GM12891 (cell line): ENCODE data around the gene CDK6.

Source experiments
- DNase-seq: peaks from one replicate; pipeline ENCODE4 v3.0.0; 2011; ENCODE audit warnings: low spot score; ENCODE audit not compliant: insufficient read length
- FAIRE-seq: peaks from 2 replicates; lab custom pipeline; 2011; peaks lifted over from hg19 to GRCh38; lab: Jason Lieb, UNC
- PAX5 ChIP-seq: IDR thresholded peaks from 2 replicates; pipeline ENCODE4 v1.6.1; 2011; ENCODE audit warnings: low read length, moderate library complexity, mild to moderate bottlenecking; ENCODE audit not compliant: insufficient read depth, severe bottlenecking
- POLR2A ChIP-seq: IDR thresholded peaks from 2 replicates; pipeline ENCODE4 v1.6.1; 2011; ENCODE audit warnings: low read depth, low read length, control low read depth
- POLR2AphosphoS5 ChIP-seq: IDR thresholded peaks from 2 replicates; pipeline ENCODE4 v1.6.1; 2011; ENCODE audit warnings: low read depth, low read length, control low read depth
- POU2F2 ChIP-seq: IDR thresholded peaks from 2 replicates; pipeline ENCODE4 v1.6.1; 2011; ENCODE audit warnings: low read depth, mild to moderate bottlenecking, control low read depth, low read length, moderate library complexity
- SPI1 ChIP-seq: IDR thresholded peaks from 2 replicates; pipeline ENCODE4 v1.6.1; 2011; ENCODE audit warnings: low read depth, low read length, control low read depth
- TAF1 ChIP-seq: IDR thresholded peaks from 2 replicates; pipeline ENCODE4 v1.6.1; 2011; ENCODE audit warnings: low read depth, low read length, control low read depth

CDK6 gene

GRCh38 chr7:92835851-92836488, 403 bp downstream of the CDK6 start:
- DNase-seq (peak; percentile 9), FAIRE-seq (peak; percentile 48)
- TF ChIP-seq TAF1 (no peak), POLR2AphosphoS5 (no peak), SPI1 (peak; percentile 24; the same call in 1 of the 2 replicates), POLR2A (no peak; the same call in 1 of the 2 replicates)

GRCh38 chr7:92835261-92835850, 1.0 kb downstream of the CDK6 start:
- FAIRE-seq, result no peak
- TF ChIP-seq POLR2A (no peak), PAX5 (peak; percentile 2), TAF1 (0 out of 2 replicates have a peak, but pooled peaks have one; percentile 59), POU2F2 (no peak), SPI1 (peak; percentile 31; the same call in 1 of the 2 replicates), POLR2AphosphoS5 (no peak)
- DNase-seq, result peak; percentile 28

GRCh38 chr7:92834507-92835260, 1.7 kb downstream of the CDK6 start:
- FAIRE-seq (no peak), DNase-seq (no peak)
- TF ChIP-seq PAX5 (no peak), SPI1 (no peak), POU2F2 (no peak; the same call in 1 of the 2 replicates)

GRCh38 chr7:92833766-92834506, 2.4 kb downstream of the CDK6 start:
- FAIRE-seq (peak; percentile 88), DNase-seq (no peak)
- TF ChIP-seq POLR2AphosphoS5 (peak; percentile 55; the same call in 1 of the 2 replicates), TAF1 (no peak)

- TF ChIP-seq POLR2A, result no peak
- 0 out of 2 replicates have a peak, but pooled peaks have one; percentile 46 for TF ChIP-seq TAF1
- DNase-seq (no peak), FAIRE-seq (peak; percentile 96)
These were observed 3.2 kb downstream of the CDK6 start for GRCh38 chr7:92833024-92833765.

- TF ChIP-seq POU2F2 (no peak), SPI1 (no peak), POLR2A (no peak; the same call in 1 of the 2 replicates), PAX5 (no peak), POLR2AphosphoS5 (no peak; the same call in 1 of the 2 replicates), TAF1 (no peak)
- no peak for FAIRE-seq
- no peak for DNase-seq
These were observed 3.8 kb downstream of the CDK6 start for GRCh38 chr7:92832534-92833023.

- TF ChIP-seq SPI1, result no peak
- TF ChIP-seq TAF1, result peak; percentile 9; the same call in 1 of the 2 replicates
- no peak for TF ChIP-seq POLR2AphosphoS5
- TF ChIP-seq PAX5, result no peak
- DNase-seq (no peak), FAIRE-seq (peak; percentile 23)
These were observed 4.4 kb downstream of the CDK6 start for GRCh38 chr7:92831716-92832533.

GRCh38 chr7:92830532-92831110, 5.8 kb downstream of the CDK6 start:
- TF ChIP-seq POLR2AphosphoS5 (no peak), PAX5 (no peak), TAF1 (no peak), POU2F2 (no peak), SPI1 (no peak), POLR2A (no peak)
- FAIRE-seq, result no peak
- no peak for DNase-seq

- no peak for FAIRE-seq
- DNase-seq, result no peak
- TF ChIP-seq POU2F2 (no peak), PAX5 (no peak), POLR2AphosphoS5 (no peak), SPI1 (no peak), TAF1 (no peak)
These were observed 6.3 kb downstream of the CDK6 start for GRCh38 chr7:92830027-92830426.
